ENCODE data around the gene CDH4. TPM values are rescaled to one million over a fixed set of nuclear protein-coding genes. Genes with fewer than 3 reads are reported as not detected.

The CDH4 gene
- total and polyA plus RNA-seq, 2 donors (not counting 3 experiments of a cell fraction or from before 2014, with no cell fraction given): 0.17 to 0.51 TPM

- H3K4me2 ChIP-seq (ENCODE audit: insufficient read depth, low read length): no peak overlapping the region
- ChIA-PET POLR2A (no interaction called here), CTCF (no interaction called here)
- FAIRE-seq (no peak), DNase-seq (ENCODE audit: low read depth, low spot score) (no peak)
- H3K79me2 ChIP-seq (ENCODE audit: control insufficient read depth, insufficient read depth, low read length): no peaks in the 10 kb centered on the region
- H3K36me3 ChIP-seq (ENCODE audit: control insufficient read depth in 2 of 2, extremely low read depth in 1 of 2, insufficient read depth in 2 of 2, low read length in 2 of 2): no peaks in the 10 kb centered on the region
- dilution Hi-C loops (cut with MboI; ENCODE audit: extremely low pct_ligation_motif_present, low sequenced_read_pairs): no loop called here
- no peaks in the 10 kb centered on the region for H3K27me3 ChIP-seq (ENCODE audit: control insufficient read depth in 2 of 2, insufficient read depth in 2 of 2, low read length in 2 of 2)
- no peak overlapping the region for H2AFZ ChIP-seq (ENCODE audit: low read depth, low read length)
- H3K9me3 ChIP-seq (replicated peaks; ENCODE audit: control insufficient read depth, insufficient read depth, low read length): peaks cover 6% of the 10 kb centered on the region
- no peak overlapping the region for H3K4me3 ChIP-seq (replicated peaks in 1 of 3; ENCODE audit: insufficient read depth in 1 of 3, low read depth in 1 of 3, low read length in 3 of 3)
- no peak overlapping the region for H3K27ac ChIP-seq (ENCODE audit: insufficient read depth, low read depth, low read length)
- TF ChIP-seq JUN (IDR thresholded peaks at IDR 0.05; ENCODE audit: borderline replicate concordance, insufficient read depth, insufficient read length, low read depth) (no peak), POLR2A (IDR thresholded peaks at IDR 0.05; ENCODE audit: low read depth, low read length) (no peak), MAX (IDR thresholded peaks at IDR 0.05; ENCODE audit: insufficient read depth, insufficient read length) (no peak), CTCF (IDR thresholded peaks at IDR 0.05; ENCODE audit: extremely low read depth in 1 of 2, insufficient read depth in 1 of 2, low read depth in 1 of 2, low read length in 2 of 2) (no peak), EZH2 (IDR thresholded peaks at IDR 0.05; ENCODE audit: borderline replicate concordance, low read depth, low read length, severe bottlenecking) (no peak), FOS (IDR thresholded peaks at IDR 0.05; ENCODE audit: borderline replicate concordance, insufficient read depth, low read length) (no peak), MYC (IDR thresholded peaks at IDR 0.05; ENCODE audit: low read depth, low read length) (no peak), GATA2 (IDR thresholded peaks at IDR 0.05; ENCODE audit: insufficient read depth, insufficient read length, low read depth, low read length) (no peak), POLR2AphosphoS5 (IDR thresholded peaks at IDR 0.05; ENCODE audit: insufficient read depth, low read depth, low read length) (no peak)
- no peaks in the 10 kb centered on the region for H3K4me1 ChIP-seq (ENCODE audit: control insufficient read depth, extremely low read depth, insufficient read depth, low read length)
- intact Hi-C loops (cut with micrococcal nuclease): no loop called here
- H3K9me1 ChIP-seq (replicated peaks; ENCODE audit: control insufficient read depth, extremely low read depth, insufficient read depth, low read length): no peaks in the 10 kb centered on the region
- H4K20me1 ChIP-seq (replicated peaks; ENCODE audit: control insufficient read depth, extremely low read depth, insufficient read depth, low read length): no peaks in the 10 kb centered on the region
- BruUV-seq (replicated peaks): no TSS peak
- no peak overlapping the region for H3K9ac ChIP-seq (replicated peaks; ENCODE audit: extremely low read depth, insufficient read depth, low read length)
These were observed 97.5 kb downstream of the CDH4 start for GRCh38 chr20:61349447-61350165.

All from endothelial cell of umbilical vein (primary cell).